ENCODE measurements around the gene ZC3H13. TPM values are rescaled to one million over a fixed set of nuclear protein-coding genes. Genes with fewer than 3 reads are reported as not detected.

The ZC3H13 gene
- total RNA-seq, 1 donor from 2014 or later: 44.9 TPM

- Mint-ChIP-seq H3K4me1 (ENCODE audit: unreplicated experiment) (no peaks in the 10 kb centered on the region), H3K4me3 (ENCODE audit: unreplicated experiment) (no peak overlapping the region), H3K27ac (ENCODE audit: unreplicated experiment) (no peak overlapping the region), H3K36me3 (ENCODE audit: low read depth, unreplicated experiment) (peaks cover 7% of the 10 kb centered on the region), H3K27me3 (ENCODE audit: unreplicated experiment) (no peaks in the 10 kb centered on the region), H3K9me3 (ENCODE audit: unreplicated experiment) (no peaks in the 10 kb centered on the region)
- DNase-seq (ENCODE audit: low spot score): no peak
- TF ChIP-seq CTCF (IDR thresholded peaks at IDR 0.05; ENCODE audit: unreplicated experiment): no peak
Measured at GRCh38 chr13:46041419-46041839, 11.1 kb downstream of the ZC3H13 start.

DNA sequence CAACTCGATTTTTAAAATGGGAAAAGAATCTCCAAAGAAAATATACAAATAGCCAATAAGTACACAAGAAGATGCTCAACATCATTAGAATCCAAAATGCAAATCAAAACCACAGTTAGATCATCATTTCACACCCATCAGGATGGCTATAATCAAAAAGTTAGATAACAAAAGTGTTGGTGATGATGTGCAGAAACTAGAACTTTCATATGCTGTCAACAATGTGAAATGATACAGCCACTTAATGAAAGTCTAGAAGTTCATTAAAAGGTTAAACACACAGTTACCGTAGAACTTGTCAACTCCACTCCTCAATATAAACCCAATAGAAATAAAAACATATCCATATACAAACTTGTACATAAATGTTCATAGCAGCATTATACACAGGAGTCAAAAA, 11.8 kb downstream of the ZC3H13 start:
- Mint-ChIP-seq H3K4me3 (ENCODE audit: unreplicated experiment) (no peak overlapping the region), H3K27ac (ENCODE audit: unreplicated experiment) (no peak overlapping the region), H3K27me3 (ENCODE audit: unreplicated experiment) (no peaks in the 10 kb centered on the region), H3K9me3 (ENCODE audit: unreplicated experiment) (no peaks in the 10 kb centered on the region), H3K36me3 (ENCODE audit: low read depth, unreplicated experiment) (peaks cover 7% of the 10 kb centered on the region), H3K4me1 (ENCODE audit: unreplicated experiment) (no peaks in the 10 kb centered on the region)
- no peak for DNase-seq (ENCODE audit: low spot score)
- TF ChIP-seq CTCF (IDR thresholded peaks at IDR 0.05; ENCODE audit: unreplicated experiment): no peak

DNA sequence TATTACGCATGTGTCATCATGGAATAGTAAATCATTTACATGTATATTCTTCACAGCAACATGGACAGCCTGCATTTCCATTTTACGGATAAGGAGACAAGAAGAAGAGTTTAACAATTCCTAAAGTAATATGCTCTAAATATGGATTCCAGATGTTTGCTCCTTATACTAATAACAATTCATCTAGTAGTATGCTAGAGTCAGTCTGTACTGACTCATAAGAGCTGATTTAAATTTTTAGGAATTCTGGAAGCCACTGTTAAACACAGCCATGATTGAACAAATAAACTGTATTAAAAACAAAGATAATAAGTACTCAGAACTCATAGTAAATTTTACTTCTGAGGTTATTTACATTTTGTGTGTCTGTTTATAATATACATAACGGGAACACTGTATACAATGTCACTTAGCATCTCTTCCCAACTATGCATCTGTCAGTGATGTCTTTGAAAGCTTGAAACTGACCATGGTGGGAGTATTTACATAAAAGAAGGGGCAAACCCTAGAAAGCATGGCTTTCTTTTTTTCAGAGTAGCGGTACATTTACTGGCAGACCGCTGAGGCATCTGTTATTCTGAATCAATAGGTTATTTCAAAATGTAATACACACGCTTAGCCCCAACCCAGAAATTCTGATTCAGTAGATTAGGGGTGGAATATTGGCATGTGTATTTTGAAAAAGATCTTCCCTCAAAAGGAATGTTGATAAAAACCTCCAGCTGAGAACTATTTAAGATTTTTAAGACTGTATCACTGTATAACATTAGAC, 12.9 kb downstream of the ZC3H13 start:
- Mint-ChIP-seq H3K27me3 (ENCODE audit: unreplicated experiment) (no peaks in the 10 kb centered on the region), H3K36me3 (ENCODE audit: low read depth, unreplicated experiment) (peaks cover 7% of the 10 kb centered on the region), H3K27ac (ENCODE audit: unreplicated experiment) (no peak overlapping the region), H3K4me1 (ENCODE audit: unreplicated experiment) (no peaks in the 10 kb centered on the region), H3K4me3 (ENCODE audit: unreplicated experiment) (no peak overlapping the region), H3K9me3 (ENCODE audit: unreplicated experiment) (no peaks in the 10 kb centered on the region)
- no peak for TF ChIP-seq CTCF (IDR thresholded peaks at IDR 0.05; ENCODE audit: unreplicated experiment)
- no peak for DNase-seq (ENCODE audit: low spot score)

- H3K9me3 Mint-ChIP-seq (ENCODE audit: unreplicated experiment): no peaks in the 10 kb centered on the region
- no peak overlapping the region for H3K4me3 Mint-ChIP-seq (ENCODE audit: unreplicated experiment)
- H3K27ac Mint-ChIP-seq (ENCODE audit: unreplicated experiment): no peak overlapping the region
- H3K36me3 Mint-ChIP-seq (ENCODE audit: low read depth, unreplicated experiment): peaks cover 10% of the 10 kb centered on the region
- no peak for DNase-seq (ENCODE audit: low spot score)
- no peak for TF ChIP-seq CTCF (IDR thresholded peaks at IDR 0.05; ENCODE audit: unreplicated experiment)
- no peaks in the 10 kb centered on the region for H3K27me3 Mint-ChIP-seq (ENCODE audit: unreplicated experiment)
- no peaks in the 10 kb centered on the region for H3K4me1 Mint-ChIP-seq (ENCODE audit: unreplicated experiment)
Measured at GRCh38 chr13:46038296-46038695, 14.2 kb downstream of the ZC3H13 start.

DNA sequence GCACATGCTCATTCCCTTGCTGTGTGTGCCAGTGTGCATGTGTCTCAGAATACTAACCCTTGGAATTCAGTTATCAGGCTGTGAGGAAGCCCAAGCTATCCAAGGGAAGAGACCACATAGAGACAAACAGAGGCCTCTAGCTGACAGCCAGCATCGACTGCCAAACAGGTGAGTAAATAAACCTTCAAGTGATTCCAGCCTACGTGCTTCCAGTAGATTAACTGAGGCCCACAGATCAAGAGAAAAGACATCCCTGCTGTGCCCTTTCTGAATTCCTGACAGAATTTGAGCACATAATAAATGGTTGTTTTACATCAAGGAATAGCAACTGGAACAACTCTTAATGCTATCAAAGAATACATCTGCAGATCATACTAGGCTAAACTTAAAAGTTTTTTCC, 17.5 kb downstream of the ZC3H13 start:
- DNase-seq (ENCODE audit: low spot score): no peak
- Mint-ChIP-seq H3K4me3 (ENCODE audit: unreplicated experiment) (no peak overlapping the region), H3K27ac (ENCODE audit: unreplicated experiment) (no peak overlapping the region), H3K36me3 (ENCODE audit: low read depth, unreplicated experiment) (peaks cover 26% of the 10 kb centered on the region), H3K9me3 (ENCODE audit: unreplicated experiment) (no peaks in the 10 kb centered on the region), H3K27me3 (ENCODE audit: unreplicated experiment) (no peaks in the 10 kb centered on the region), H3K4me1 (ENCODE audit: unreplicated experiment) (no peaks in the 10 kb centered on the region)
- no peak for TF ChIP-seq CTCF (IDR thresholded peaks at IDR 0.05; ENCODE audit: unreplicated experiment)
